GM23248 (cell line): ENCODE results near the gene VRK1.

Experiments used
- EZH2 ChIP-seq: fragments of 200-600 bp; sonication (generic); IDR thresholded peaks from 2 replicates; pipeline ENCODE4 v1.6.1; 2018; ENCODE audit warnings: antibody characterized with exemption, mild to moderate bottlenecking; ENCODE audit not compliant: insufficient read depth, poor library complexity, severe bottlenecking
- EZH2phosphoT487 ChIP-seq: fragments of 200-600 bp; sonication (generic); IDR thresholded peaks from 2 replicates; pipeline ENCODE4 v1.6.1; 2018; ENCODE audit warnings: antibody characterized with exemption, moderate library complexity, mild to moderate bottlenecking, low read depth; ENCODE audit not compliant: insufficient read depth

- TF ChIP-seq EZH2 (no peak), EZH2phosphoT487 (no peak)
Observed at GRCh38 chr14:96905065-96905464, 107.9 kb downstream of the VRK1 start.
